T-cell (primary cell): ENCODE measurements around the gene LRRN4CL. TPM values are rescaled to one million over a fixed set of nuclear protein-coding genes. Genes with fewer than 3 reads are reported as not detected.
A peak's percentile ranks its signal among the peaks of the same experiment; 100 is the strongest.

ENCODE experiments used
- ATAC-seq, 4 experiments: fragments of 200-7000 bp in 3 of 4; fragments of 150-1000 bp in 1 of 4; cut with Tn5 transposase; replicated peaks in 1 of 4; 1 replicate in 3 of 4; 2 replicates in 1 of 4; pipeline ENCODE4 v1.10.0; 2021; ENCODE audit warnings: moderate library complexity in 3 of 4, mild to moderate bottlenecking in 2 of 4, moderate number of reproducible peaks in 1 of 4
- CTCF ChIA-PET, 2 donors: fragments of 300-600 bp; sonication (Branson Sonifier 250); formaldehyde crosslinking; loops; one replicate each; lab custom pipeline; 2022; ENCODE audit warnings: antibody characterized with exemption in 2 of 2; lab: Charles Lee
- POLR2A ChIA-PET, 2 donors: fragments of 300-600 bp; sonication (Branson Sonifier 250); formaldehyde crosslinking; loops; one replicate each; lab custom pipeline; 2022; ENCODE audit warnings: antibody characterized with exemption in 2 of 2; lab: Charles Lee
- DNase-seq, 35 experiments: peaks; one replicate each; pipeline versions ENCODE4 v3.0.0 to v3.0.0-alpha.2; 2013 to 2023
- H3K27ac ChIP-seq: one replicate; pipeline ENCODE4 v1.5.1; 2013; ENCODE audit warnings: low read length
- H3K27me3 ChIP-seq, 2 experiments: replicated peaks in 1 of 2; 1 replicate in 1 of 2; 2 replicates in 1 of 2; pipeline versions ENCODE4 v1.6.1 to v1.7.0; 2013; ENCODE audit warnings: low read length in 1 of 2, mixed read lengths in 1 of 2; ENCODE audit not compliant: control insufficient read depth in 2 of 2, insufficient read depth in 2 of 2; ENCODE audit errors: extremely low read depth in 1 of 2
- H3K36me3 ChIP-seq, 2 donors: 1 replicate in 1 of 2; 2 replicates in 1 of 2; pipeline versions ENCODE4 v1.6.1 to v1.7.0; 2013; ENCODE audit warnings: low read length in 1 of 2; ENCODE audit not compliant: control insufficient read depth in 2 of 2, insufficient read depth in 1 of 2; ENCODE audit errors: extremely low read depth in 1 of 2
- H3K4me1 ChIP-seq, 2 experiments: 1 replicate in 1 of 2; 2 replicates in 1 of 2; pipeline versions ENCODE4 v1.6.1 to v1.7.0; 2013; ENCODE audit warnings: low read length in 2 of 2, mixed read lengths in 1 of 2; ENCODE audit not compliant: insufficient read depth in 2 of 2, control insufficient read depth in 1 of 2; ENCODE audit errors: extremely low read depth in 1 of 2
- H3K4me3 ChIP-seq, 2 donors: 1 replicate in 1 of 2; 2 replicates in 1 of 2; pipeline versions ENCODE4 v1.5.1 to v1.7.0; 2013; ENCODE audit warnings: mild to moderate bottlenecking in 2 of 2, low read length in 1 of 2, moderate library complexity in 1 of 2; ENCODE audit not compliant: control insufficient read depth in 1 of 2; ENCODE audit errors: extremely low read depth in 1 of 2
- H3K9me3 ChIP-seq: 2 replicates; pipeline ENCODE4 v1.7.0; 2013
- H3K27ac Mint-ChIP-seq, 2 donors: one replicate each; pipeline ENCODE4 v1.8.0; 2020 to 2021; ENCODE audit warnings: mild to moderate bottlenecking in 2 of 2, mixed read lengths in 2 of 2
- H3K27me3 Mint-ChIP-seq, 2 donors: one replicate each; pipeline ENCODE4 v1.8.0; 2021 to 2022; ENCODE audit warnings: mixed read lengths in 2 of 2
- H3K36me3 Mint-ChIP-seq: one replicate; pipeline ENCODE4 v1.8.0; 2021; ENCODE audit warnings: mixed read lengths
- H3K4me1 Mint-ChIP-seq, 3 donors: one replicate each; pipeline ENCODE4 v1.8.0; 2020 to 2022; ENCODE audit warnings: mixed read lengths in 3 of 3, mild to moderate bottlenecking in 1 of 3
- H3K4me3 Mint-ChIP-seq, 3 donors: one replicate each; pipeline ENCODE4 v1.8.0; 2020 to 2022; ENCODE audit warnings: mild to moderate bottlenecking in 3 of 3, mixed read lengths in 3 of 3, moderate library complexity in 3 of 3
- H3K9me3 Mint-ChIP-seq, 3 donors: one replicate each; pipeline ENCODE4 v1.8.0; 2020 to 2022; ENCODE audit warnings: mixed read lengths in 3 of 3
- WGBS: methylation state at CpG from one replicate; pipeline ENCODE4 v1.1.5; 2013; ENCODE audit warnings: missing lambda C conversion rate; ENCODE audit not compliant: insufficient coverage; 5-methylcytosine and 5-hydroxymethylcytosine counted together
- total RNA-seq, 35 experiments: library from RNA in 6 of 35; stranded (reverse) in 6 of 35; fragments of 120-200 nt in 1 of 35; gene quantifications; one replicate each; pipeline versions ENCODE4 v1.2.1 to v1.2.4 and lab custom pipeline; 2013 to 2026

Gene LRRN4CL
- total RNA-seq, 5 donors from 2014 or later (not counting 1 experiment from before 2014, with no cell fraction given) = 0.14 to 0.29 (median 0.19) TPM; not detected in 1

DNA sequence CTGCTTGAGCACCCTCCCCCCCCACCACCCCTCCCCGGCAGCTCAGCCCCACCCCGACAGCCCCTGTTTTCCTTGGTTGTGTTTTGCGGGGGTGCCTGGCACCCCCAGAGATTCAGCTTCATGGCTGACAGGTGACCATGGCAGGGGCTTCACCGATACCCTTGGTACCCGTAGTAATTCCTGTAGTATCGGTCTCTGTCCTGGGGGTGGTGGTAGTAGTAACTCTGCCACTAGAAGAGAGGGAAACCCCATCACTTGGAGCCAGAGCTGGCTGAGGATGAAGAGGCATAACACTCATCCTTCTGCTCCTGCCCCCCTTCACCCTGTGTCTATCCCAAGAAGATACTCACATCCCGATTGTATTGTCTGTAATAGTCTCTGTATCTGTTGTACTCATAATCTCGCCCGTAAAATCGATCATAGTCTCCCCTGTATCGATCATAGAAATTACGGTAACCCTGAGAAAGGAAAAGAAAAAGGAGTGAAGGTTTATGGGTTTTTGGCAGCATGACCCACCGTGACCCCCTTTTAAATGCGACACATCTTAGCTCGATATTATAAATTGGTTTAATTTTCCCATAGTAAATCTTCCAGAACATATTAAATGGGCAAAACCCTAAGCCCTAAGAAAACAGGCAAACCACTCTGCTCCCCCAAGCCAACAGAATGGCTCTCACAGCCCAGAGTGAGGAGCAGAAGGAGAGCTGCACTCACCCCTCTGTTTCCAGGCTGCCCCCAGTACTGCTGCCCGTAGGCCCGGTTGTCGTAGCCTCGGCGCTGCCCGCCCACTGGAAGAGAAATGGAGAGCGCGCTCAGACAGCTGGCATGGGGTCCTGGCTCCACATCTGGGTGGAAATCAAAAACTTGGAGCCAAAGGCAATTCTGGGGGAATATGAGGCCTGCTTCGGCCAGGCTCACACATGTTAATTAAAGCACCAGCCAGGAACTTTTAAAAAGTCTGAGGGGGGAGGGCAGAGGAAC lies 26.1 kb upstream of the LRRN4CL start:
- no peak for DNase-seq
- H3K4me3 Mint-ChIP-seq = no peak overlapping the region
- WGBS = 97% methylated on average over 15 of the region's 24 CpGs

DNA sequence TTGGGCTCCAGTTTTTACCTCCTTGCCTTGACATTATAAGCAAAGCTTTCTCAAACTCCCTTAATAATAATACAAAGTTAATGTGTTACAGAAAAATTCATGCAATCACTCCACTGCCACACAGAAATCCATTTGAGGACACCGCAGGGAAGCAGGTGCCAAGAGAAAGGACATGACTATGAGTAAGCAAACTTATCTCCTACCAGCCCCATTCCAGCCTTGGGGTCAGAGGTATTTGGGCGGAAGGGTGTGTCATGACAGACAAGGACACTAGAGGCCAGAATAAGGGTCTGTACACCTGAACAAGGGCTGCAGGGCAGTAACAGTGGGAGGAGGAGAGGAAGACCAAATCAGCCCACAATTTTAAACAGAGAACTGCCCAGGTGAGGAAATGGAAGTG lies 24.0 kb upstream of the LRRN4CL start:
- Histone ChIP-seq H3K36me3 (peaks cover 12 to 73% of the 10 kb centered on the region in 2 donors), H3K4me1 (peaks cover 8 to 19% of the 10 kb centered on the region in 2 experiments), H3K27me3 (no peaks in the 10 kb centered on the region), H3K27ac (peak overlapping the region; percentile 18), H3K4me3 (no peak overlapping the region), H3K9me3 (no peaks in the 10 kb centered on the region)
- Mint-ChIP-seq H3K9me3 (no peaks in the 10 kb centered on the region), H3K4me3 (no peak overlapping the region), H3K27me3 (no peaks in the 10 kb centered on the region), H3K36me3 (peaks cover 50% of the 10 kb centered on the region), H3K4me1 (peaks cover 57 to 68% (median 58%) of the 10 kb centered on the region in 3 donors), H3K27ac (peak overlapping the region; percentile 84 to 89)
- POLR2A ChIA-PET = interaction anchor here in 1 of 2 donors (0.6 kb wide), 1 partner anchor 160 kb away, joined by 10 read pairs; no protein-coding TSS in a partner anchor
- WGBS = no CpG with 5 or more reads among the region's 2 CpGs
- ATAC-seq = no peak
- no peak for DNase-seq
- CTCF ChIA-PET = interaction anchor here in 1 of 2 donors (0.6 kb wide), 2 partner anchors 105 to 113 kb away, joined by 3 to 4 read pairs; no protein-coding TSS in a partner anchor

More for the DNA sequence above, 26.1 kb upstream of the LRRN4CL start:
- peaks cover 57% of the 10 kb centered on the region for H3K36me3 Mint-ChIP-seq
- no peak overlapping the region for H3K27ac ChIP-seq
- H3K4me3 ChIP-seq = no peak overlapping the region
- ChIA-PET POLR2A (interaction anchor here (0.9 to 1.0 kb wide), 2 partner anchors 22 to 126 kb away, joined by 3 to 5 read pairs; no protein-coding TSS in a partner anchor), CTCF (interaction anchor here (0.6 to 0.7 kb wide), 2 partner anchors 19 to 1590 kb away, joined by 4 read pairs; partner anchors contain the start of gene ESRRA (in 1 of the 2))
- peaks cover 37 to 57% (median 49%) of the 10 kb centered on the region in 3 donors for H3K4me1 Mint-ChIP-seq
- no peak for ATAC-seq
- H3K9me3 ChIP-seq = no peaks in the 10 kb centered on the region
- H3K9me3 Mint-ChIP-seq = no peaks in the 10 kb centered on the region
- peaks cover 0 to 3% of the 10 kb centered on the region in 2 experiments for H3K4me1 ChIP-seq
- H3K27me3 ChIP-seq = no peaks in the 10 kb centered on the region
- peak overlapping the region; percentile 5 to 34 for H3K27ac Mint-ChIP-seq
- H3K27me3 Mint-ChIP-seq = no peaks in the 10 kb centered on the region
- H3K36me3 ChIP-seq = peaks cover 12 to 92% of the 10 kb centered on the region in 2 donors

DNA sequence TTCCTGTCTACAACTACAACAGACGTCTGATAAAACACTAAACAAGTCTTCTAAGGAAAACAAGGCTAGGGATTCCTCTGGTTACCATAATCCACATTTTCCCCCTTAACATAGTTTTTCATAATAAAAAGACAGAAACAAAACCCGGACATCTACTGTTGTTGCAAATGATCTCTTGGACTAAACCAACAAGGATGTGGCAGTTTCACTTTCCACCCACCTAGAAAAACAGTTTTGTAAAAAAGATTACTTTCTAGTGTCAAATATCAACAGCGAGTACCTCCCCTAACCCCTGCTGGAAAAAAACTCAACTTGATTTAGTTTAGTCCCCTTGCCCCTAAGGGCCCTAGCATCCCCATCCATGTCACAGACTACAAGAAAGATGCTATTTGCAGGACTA lies 23.5 kb upstream of the LRRN4CL start:
- POLR2A ChIA-PET = no interaction called here
- H3K36me3 Mint-ChIP-seq = peaks cover 45% of the 10 kb centered on the region

DNA sequence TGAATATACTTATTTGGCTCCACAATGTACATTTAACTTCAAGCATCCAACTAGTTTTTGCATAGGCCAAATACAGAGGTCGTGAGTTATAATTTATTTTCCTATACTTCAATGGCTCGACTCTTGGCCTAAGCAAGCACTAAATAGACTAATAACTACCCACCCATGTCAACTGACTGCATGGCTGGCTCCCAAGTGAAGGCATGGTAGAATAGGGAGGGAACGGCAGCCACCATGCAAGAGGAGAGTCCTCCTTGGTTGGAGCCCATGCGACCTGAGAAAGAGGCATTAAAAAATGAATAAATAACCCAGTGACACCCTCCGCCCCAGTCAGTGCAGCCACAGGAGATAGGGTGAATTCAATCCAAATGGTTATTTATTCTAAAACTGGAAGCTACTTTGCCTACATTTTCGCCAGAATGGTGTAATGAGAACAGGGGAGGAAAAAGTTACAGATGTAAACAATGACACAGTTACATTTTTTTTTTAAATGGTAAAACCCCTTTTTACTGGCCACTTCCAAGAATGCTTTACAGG lies 23.0 kb upstream of the LRRN4CL start:
- peak overlapping the region in 1 of 3 donors; percentile 2 for H3K4me3 Mint-ChIP-seq
- H3K4me1 Mint-ChIP-seq = peaks cover 54 to 72% (median 62%) of the 10 kb centered on the region in 3 donors

More for the DNA sequence above, 23.5 kb upstream of the LRRN4CL start:
- Histone ChIP-seq H3K27me3 (no peaks in the 10 kb centered on the region), H3K36me3 (peaks cover 12 to 68% of the 10 kb centered on the region in 2 donors), H3K4me1 (peaks cover 11 to 24% of the 10 kb centered on the region in 2 experiments), H3K27ac (peak overlapping the region; percentile 18), H3K4me3 (no peak overlapping the region), H3K9me3 (no peaks in the 10 kb centered on the region)
- Mint-ChIP-seq H3K4me1 (peaks cover 58 to 69% (median 60%) of the 10 kb centered on the region in 3 donors), H3K27me3 (no peaks in the 10 kb centered on the region), H3K27ac (peak overlapping the region; percentile 84 to 89), H3K4me3 (peak overlapping the region in 1 of 3 donors; percentile 31), H3K9me3 (no peaks in the 10 kb centered on the region)
- no peak for DNase-seq
- 60% methylated on average over 1 of the region's 3 CpGs for WGBS
- CTCF ChIA-PET = interaction anchor here in 1 of 2 donors (1.0 kb wide), 1 partner anchor 12 kb away, joined by 4 read pairs; no protein-coding TSS in a partner anchor
- no peak for ATAC-seq

DNA sequence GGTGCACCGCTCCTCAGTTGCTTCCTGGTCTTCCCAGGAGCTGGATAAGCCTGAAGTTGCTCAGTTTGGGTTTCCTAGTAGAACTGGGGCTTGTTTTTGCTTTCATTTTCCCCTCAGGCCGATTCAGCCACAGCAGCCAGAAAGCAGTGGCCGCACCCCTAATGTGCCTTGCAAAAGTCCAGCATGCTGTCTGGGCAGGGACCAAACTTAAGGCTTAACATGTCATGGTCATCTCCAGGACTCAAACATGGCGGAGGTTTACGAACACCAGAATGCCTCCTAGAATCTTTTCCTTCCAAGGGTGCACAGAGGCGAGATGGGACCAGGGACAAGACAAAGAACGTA lies 20.6 kb upstream of the LRRN4CL start:
- WGBS = 65% methylated on average over 4 of the region's 7 CpGs
- Mint-ChIP-seq H3K4me1 (peaks cover 64 to 77% (median 70%) of the 10 kb centered on the region in 3 donors), H3K27ac (peak overlapping the region; percentile 95 to 97), H3K9me3 (no peaks in the 10 kb centered on the region), H3K36me3 (peaks cover 23% of the 10 kb centered on the region), H3K27me3 (no peaks in the 10 kb centered on the region), H3K4me3 (peak overlapping the region; percentile 88 to 97 (median 90))
- peak overlapping the region; percentile 70 to 71 for H3K4me3 ChIP-seq
- ChIA-PET CTCF (interaction anchor here in 1 of 2 donors (1.2 kb wide), 1 partner anchor 17 kb away, joined by 5 read pairs; the partner anchor contains the start of gene HNRNPUL2), POLR2A (interaction anchor here (0.5 to 2.2 kb wide), 7 partner anchors 33 to 136 kb away, joined by 3 to 10 read pairs (median 6); partner anchors contain the start of genes C11orf98 (in 1 of the 2), CSKMT (in 1 of the 2), EEF1G (in 1 of the 2) and UQCC3 (in 1 of the 2))
- DNase-seq (peak in 3 of 35 experiments; percentile 2 to 16 (median 13)), ATAC-seq (no peak)
- H3K27me3 ChIP-seq = no peaks in the 10 kb centered on the region
- peaks cover 0 to 39% of the 10 kb centered on the region in 2 donors for H3K36me3 ChIP-seq
- H3K4me1 ChIP-seq = peaks cover 19 to 50% of the 10 kb centered on the region in 2 experiments
- H3K9me3 ChIP-seq = no peaks in the 10 kb centered on the region
- peak overlapping the region; percentile 94 for H3K27ac ChIP-seq

More for the DNA sequence above, 23.0 kb upstream of the LRRN4CL start:
- 100% methylated on average over 1 of the region's 6 CpGs for WGBS
- Histone ChIP-seq H3K27me3 (no peaks in the 10 kb centered on the region), H3K36me3 (peaks cover 8 to 63% of the 10 kb centered on the region in 2 donors), H3K9me3 (no peaks in the 10 kb centered on the region), H3K4me1 (peaks cover 11 to 29% of the 10 kb centered on the region in 2 experiments), H3K27ac (no peak overlapping the region), H3K4me3 (no peak overlapping the region)
- POLR2A ChIA-PET = interaction anchor here in 1 of 2 donors (0.9 kb wide), 1 partner anchor 15 kb away, joined by 4 read pairs; the partner anchor contains the start of gene HNRNPUL2
- Mint-ChIP-seq H3K36me3 (peaks cover 44% of the 10 kb centered on the region), H3K27ac (peak overlapping the region; percentile 84 to 89), H3K27me3 (no peaks in the 10 kb centered on the region), H3K9me3 (no peaks in the 10 kb centered on the region)
- no peak for DNase-seq
- ATAC-seq = no peak
- CTCF ChIA-PET = interaction anchor here in 1 of 2 donors (1.0 kb wide), 1 partner anchor 12 kb away, joined by 4 read pairs; no protein-coding TSS in a partner anchor
